Measurements from ENCODE around the gene DMKN. TPM values are rescaled to one million over a fixed set of nuclear protein-coding genes. Genes with fewer than 3 reads are reported as not detected.
A peak's percentile ranks its signal among the peaks of the same experiment; 100 is the strongest.

DMKN gene
- polyA plus RNA-seq, 3 donors: 69.7 to 129 (median 73.6) TPM

DNA sequence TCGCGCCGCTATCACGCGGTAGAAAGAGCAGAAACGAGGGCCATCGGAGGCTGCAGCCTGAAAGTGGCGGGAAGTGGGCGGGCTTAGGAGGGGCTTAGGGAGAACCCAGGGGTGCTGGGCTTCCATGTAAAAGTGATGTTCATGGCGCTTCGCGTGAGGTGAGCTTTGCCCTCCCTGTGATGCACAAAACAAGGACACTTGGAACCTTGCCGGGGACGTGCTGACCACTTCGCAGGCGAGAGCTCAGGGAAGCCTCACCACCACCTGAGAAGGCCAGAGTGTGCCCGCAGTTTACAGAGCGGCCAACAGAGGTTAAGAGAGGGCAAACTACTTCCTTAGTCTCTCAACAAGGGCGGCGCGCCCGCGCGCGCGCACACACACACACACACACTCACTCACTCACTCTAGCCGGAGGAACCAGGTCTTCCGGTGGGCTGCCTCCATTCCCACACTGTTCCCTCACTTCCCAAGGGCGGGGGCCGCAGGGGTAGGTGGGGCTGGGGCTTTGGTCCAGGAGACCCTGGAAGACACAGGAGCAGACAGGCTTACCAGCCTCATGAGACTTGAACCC, 20.5 kb upstream of the DMKN start:
- peak in 3 of 11 donors; percentile 22 to 59 (median 50) for DNase-seq (ENCODE audit: extremely low read depth in 1 of 11, low read depth in 9 of 11, low spot score in 4 of 11)

DNA sequence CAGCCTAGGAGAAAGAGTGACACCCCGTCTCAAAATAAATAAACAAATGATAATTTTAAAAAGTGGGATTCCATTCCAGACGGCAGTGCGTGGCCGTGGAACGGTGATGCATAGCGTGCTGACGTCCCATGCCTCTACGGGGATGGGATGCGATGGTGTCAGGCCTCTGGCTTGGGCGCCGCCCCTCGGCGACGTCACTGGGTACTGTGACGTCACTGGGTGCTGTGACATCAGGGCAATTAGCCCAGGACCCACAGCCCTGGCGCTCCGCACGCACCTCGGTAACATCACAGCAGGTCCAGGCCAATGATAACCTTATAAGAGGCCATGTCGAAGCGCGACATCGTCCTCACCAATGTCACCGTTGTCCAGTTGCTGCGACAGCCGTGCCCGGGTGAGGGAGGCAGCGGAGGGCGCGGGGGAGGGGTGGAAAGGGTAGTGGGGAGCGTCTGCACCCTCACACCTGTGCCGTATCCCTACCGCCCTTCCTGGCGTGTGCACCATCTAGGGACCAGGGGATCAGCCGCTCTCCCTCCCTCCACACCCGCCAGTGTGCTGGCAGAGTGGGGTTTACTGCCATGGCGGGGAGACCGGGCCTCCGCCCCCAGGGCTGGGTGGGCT, 19.9 kb upstream of the DMKN start, which contains the start of gene GAPDHS:
Gene GAPDHS, plus strand, starts transcription at position 256 of the 621 bp plus-strand sequence. Its CDS starts 72 bp downstream, at position 328.
- no peak for DNase-seq (ENCODE audit: extremely low read depth in 1 of 11, low read depth in 9 of 11, low spot score in 4 of 11)

DNA sequence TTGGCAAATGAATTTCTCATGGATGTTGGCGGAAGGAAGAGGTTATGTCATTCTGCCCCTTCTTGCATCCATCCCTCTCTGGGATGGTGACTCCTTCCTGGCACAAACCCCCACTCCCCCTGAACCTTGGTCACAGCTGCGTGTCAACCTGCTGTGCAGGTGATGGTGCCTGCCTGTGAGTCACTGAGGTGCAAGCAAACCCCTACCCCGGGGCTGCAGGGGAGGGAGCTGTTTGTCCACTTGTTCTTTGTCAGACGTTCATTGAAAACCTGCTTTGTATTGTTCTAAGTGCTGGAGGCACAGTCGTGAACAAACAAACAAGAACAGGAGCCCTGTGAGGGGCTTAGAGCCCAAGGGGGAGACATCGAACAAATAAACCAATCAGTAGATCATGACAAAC, 17.8 kb upstream of the DMKN start:
- no peak for DNase-seq (ENCODE audit: extremely low read depth in 1 of 11, low read depth in 9 of 11, low spot score in 4 of 11)

DNA sequence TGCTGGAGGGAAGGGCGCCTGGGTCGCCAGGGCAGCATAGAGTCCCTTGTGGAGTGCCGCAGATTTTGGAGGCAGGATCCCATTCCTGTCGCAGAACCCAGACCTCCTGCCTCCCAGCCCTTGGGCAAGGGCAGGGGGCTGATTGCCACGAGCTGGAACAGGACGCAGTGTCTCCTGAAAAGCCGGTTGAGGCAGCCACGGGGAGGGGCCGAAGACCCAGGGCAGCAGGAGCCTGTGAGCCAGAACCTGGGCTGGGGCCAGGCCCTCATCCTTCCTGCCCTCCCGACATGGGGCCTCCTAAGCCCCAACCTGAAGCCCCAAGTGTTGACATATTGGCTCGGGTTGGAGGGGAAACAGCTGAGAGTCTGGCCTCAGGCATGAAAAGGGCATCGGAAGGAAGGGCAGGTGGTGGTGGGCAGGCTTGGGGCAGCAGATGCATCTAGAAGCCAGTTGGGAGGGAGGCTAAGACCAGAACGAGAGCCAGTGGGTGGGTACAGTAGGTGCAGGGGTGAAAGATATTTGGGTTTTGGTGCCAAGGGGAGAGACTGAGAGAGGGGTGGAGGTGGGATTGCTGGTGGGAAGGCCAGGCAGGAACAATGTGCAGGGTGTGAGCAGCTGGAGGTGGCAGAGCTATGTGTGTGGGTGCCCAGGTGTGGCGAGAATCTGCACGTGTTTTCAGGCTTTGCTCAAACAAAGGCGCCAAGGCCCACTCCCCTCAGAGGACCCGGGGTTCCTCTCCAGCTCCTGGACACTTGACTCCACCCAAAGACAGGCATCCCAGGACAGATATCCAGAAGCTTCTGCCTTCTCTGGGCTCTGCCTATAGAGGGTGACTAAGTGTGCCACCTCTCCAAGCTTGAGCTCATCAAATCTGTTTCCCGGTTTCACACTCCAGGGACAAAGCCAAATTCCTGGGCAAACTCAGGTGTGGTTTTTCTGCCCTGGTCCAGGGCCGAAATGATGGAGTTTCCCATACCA, 16.1 kb upstream of the DMKN start:
- no peak for DNase-seq (ENCODE audit: extremely low read depth in 1 of 11, low read depth in 9 of 11, low spot score in 4 of 11)

DNA sequence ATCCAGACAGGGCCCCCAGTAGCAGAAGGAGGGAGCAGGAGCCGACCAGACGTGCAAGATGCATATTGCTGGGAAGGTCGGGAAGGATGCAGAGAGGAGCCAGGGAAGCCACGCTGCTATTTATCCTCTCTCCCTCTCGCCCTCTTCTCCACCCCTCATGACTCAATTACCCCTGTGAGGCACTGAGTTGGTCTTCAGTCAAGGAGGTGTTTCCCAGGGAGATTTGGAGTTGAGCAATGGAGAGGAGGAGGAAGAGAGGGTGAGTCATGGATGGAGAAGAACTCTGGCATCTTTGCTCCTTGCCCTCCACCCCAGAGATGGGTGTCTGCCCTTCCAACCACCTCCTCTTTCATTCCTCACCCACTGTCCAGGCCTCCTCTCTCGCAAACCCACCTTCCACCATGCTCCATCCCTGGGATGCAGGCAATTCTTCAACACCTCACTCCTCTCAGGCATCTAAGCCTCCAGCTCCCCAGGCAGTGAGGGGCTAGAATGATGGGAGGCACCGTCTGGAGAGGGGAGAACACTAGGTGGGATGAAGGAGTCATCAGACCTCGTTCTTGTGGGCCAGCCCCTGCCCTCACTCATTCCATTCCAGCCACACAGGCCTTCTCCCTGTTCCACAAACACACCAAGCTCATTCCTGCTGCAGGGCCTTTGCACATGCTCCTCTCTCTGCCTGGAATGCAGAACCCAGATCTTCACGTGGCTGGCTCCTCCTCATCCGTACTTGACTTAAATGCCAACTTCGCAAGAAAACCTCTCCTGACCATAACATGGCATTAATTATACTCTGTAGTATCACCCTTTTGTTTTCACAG, 15.0 kb upstream of the DMKN start, which contains the start of gene SBSN:
Gene SBSN, minus strand, starts transcription at position 94 of the 821 bp plus-strand sequence. Its CDS starts 30 bp downstream, at position 64.
- DNase-seq (ENCODE audit: extremely low read depth in 1 of 11, low read depth in 9 of 11, low spot score in 4 of 11): no peak

DNA sequence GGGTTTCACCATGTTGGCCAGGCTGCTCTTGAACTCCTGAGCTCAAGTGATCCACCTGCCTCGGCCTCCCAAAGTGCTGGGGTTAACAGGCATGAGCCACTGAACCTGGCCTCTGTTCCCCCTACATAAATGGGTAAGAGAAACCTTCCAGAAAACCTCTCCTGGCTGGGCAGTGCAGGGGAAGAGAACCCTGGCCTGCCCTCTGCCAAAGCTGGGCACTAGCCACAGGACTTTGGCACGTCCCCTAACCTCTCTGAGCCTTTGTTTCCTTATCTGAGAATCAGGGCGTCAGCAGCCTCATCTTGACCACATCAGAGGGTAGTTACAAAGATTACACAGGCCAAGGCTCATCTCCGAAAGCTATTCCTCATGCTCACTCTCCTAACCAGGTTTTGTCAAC, 12.4 kb upstream of the DMKN start:
- no peak for DNase-seq (ENCODE audit: extremely low read depth in 1 of 11, low read depth in 9 of 11, low spot score in 4 of 11)

DNA sequence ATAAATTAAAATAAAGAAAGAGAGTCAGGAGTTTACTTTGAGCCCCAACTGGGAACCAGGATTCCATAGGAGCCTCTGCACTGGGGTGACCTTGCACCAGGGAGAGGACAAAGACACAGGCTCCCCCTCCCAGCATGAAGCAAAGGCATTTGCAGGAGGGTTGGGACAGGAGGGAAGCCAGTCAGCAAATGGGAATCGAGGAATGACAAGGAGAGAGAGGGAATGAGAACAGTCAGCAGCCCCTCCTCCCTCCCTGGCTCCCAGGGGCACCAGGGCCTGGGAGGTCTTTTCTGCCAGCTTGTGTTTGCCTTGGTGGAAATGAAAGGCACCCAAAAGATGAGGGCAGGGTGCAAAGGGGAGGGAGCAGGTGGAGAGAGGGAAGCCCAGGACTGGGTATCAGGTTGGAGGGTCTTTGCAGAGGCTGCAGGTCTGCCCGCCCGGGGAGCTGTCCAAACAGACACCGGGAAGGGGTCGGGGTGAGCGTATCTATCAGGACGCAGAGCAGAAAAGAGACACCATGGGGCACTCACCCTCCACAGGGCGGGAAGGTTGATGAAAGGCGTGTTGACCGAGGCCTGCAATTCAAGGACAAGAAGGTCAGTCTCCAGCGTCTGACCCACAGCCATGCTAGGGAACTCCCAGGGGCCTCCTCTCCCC, 10.9 kb upstream of the DMKN start:
- no peak for DNase-seq (ENCODE audit: extremely low read depth in 1 of 11, low read depth in 9 of 11, low spot score in 4 of 11)

DNA sequence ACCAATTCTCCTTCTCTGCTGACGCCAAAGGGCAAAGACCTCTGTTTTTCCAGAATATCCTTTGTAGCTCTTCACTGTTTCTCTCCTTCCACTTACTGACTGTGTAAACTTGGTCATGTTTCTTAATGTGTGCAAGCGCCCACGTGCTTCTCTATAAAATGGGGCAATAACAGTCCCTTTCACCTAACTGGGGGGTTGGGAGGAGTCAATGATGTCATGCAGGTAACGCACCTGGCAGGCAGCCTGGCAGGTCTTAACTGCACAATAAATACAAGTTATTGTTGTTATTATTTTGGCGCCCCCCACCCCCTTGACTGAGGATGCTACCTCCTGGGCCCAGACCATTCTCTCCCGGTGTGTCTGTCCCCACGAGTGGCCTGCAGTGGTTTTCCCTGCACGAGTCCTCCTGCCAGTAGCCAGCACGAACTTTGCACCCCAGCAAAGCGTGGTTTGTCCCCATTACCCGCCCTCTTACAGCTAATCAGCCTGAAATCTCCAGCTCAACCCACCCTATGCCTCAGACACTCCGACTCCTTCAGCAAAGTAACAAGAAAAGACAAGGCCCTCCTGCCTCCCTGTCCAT, 9.4 kb upstream of the DMKN start:
- no peak for DNase-seq (ENCODE audit: extremely low read depth in 1 of 11, low read depth in 9 of 11, low spot score in 4 of 11)

DNA sequence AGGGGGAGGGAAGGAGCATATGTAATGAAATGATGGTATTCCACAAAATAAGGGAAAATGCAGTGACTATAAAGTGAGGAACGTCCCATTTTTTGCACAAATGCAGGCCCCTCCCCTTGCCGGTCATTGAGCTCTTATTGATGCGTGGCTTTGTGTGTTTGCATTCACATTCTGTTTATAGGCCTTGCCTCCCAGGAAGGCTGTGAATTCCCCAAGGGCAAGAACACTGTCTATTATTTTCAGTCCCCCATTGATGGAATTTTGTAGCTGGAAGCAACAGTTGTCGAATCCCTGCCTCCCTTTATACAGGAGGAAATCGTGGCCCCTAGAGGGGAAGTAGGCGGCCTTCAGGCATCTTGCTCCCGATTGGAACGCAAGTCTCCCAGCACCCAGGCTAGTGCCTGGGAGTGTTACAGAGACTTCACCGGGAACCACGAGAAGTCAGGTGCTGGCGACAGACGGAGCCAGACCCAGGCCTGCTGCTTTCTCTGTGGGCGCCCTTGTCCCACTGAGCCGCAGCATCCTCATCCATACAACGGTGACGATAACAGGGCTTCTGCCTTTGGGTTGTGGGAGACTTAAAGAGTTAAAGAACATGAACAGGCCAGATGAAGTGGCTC, 7.8 kb upstream of the DMKN start:
- no peak for DNase-seq (ENCODE audit: extremely low read depth in 1 of 11, low read depth in 9 of 11, low spot score in 4 of 11)

DNA sequence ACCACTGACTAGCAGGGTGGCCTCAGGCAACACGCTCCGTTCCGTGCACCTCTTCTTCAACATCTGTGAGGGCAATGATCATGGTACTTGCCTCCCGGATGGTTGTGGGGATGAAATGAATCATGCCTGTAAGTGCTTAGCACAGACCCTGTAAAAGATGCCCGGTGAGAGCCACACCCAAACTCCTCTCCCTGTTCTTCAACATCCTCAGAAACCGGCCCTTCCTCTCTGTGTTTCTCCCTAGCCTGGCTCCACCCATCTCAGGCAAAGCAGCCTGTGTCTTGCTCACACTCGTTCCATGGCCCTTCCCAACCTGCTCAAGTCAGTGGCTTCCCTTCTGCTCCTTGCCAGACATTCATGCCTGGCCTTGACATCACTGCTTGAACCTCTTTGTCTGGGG, 5.8 kb upstream of the DMKN start:
- DNase-seq (ENCODE audit: extremely low read depth in 1 of 11, low read depth in 9 of 11, low spot score in 4 of 11): no peak

DNA sequence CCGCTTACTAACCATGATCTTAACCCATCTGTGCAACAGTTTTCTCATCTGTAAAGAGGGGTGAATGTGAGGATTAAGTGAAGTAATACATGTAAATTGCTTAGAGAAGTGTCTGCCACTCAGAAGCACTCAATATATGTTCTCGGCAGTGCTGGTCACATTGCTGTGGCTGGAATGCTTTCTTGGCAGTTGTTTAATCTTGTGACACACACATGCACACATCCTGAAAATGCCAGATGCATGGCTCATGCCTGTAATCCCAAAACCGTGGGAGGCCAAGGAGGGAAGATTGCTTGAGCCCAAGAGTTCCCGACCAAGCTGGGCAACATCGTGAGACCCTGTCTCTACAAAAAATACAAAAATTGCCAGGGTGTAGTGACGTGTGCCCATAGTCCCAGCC, 4.9 kb upstream of the DMKN start:
- DNase-seq (ENCODE audit: extremely low read depth in 1 of 11, low read depth in 9 of 11, low spot score in 4 of 11): no peak

DNA sequence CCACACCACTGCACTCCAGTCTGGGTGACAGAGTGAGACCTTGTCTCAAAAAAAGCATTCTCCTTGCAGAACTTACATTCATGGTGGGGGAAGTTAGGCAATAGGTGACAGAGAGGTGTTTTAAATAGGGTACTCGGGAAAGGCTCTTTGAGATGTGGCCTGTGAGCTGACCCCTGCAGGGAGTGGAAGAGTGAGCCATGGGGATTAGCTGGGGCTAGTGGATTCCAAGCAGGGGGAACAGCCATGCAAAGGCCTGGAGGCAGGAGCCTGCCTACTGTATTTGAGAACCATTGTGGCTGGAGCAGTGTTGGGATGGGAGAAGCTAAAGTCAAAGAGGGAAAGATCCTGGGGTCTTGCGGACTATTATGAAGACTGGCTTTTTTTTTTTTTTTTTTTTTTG, 3.9 kb upstream of the DMKN start:
- no peak for DNase-seq (ENCODE audit: extremely low read depth in 1 of 11, low read depth in 9 of 11, low spot score in 4 of 11)

DNA sequence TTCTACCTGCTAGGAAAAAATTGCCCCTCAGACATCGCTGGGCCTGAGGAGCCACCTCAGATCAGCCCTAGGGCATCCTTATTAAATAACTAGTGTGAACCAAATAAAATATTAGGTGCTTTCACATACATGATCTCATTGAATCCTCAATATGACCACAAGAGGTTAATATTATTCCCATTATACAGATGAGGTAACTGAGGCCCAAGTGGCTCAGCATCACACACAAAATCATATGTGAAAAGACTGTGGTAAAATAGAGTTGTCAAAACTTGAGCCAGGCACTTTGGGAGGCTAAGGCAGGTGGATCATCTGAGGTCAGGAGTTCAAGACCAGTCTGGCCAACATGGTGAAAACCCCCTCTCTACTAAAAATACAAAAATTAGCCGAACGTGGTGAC, 2.9 kb upstream of the DMKN start:
- DNase-seq (ENCODE audit: extremely low read depth in 1 of 11, low read depth in 9 of 11, low spot score in 4 of 11): no peak

DNA sequence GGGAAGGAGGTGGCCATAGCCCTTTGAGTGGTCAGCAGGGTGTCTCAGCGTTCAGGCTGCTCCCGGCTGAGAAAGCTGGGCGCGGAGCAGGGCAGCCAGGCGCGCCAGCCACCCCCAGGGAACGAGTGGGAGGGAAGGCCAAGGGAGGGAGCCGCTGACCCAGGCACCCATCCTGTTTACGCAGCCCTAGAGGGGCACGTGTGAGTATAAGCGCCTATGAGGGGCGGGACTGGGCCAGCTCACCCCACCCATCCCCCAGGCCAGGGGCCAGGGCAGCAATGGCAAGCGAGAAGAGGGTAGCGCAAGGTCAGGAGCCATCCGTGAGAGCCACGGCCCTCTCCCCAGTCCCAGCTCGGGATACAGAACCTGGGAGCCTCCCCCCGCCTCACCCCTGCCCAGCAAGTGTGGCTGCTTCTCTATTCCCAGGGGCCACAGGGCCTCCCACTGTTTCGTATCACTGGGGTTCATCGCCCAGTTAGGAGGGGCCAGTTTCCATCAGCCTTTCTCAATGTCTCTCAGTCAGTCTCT, 897 bp upstream of the DMKN start:
- peak in 1 of 11 donors; percentile 6 for DNase-seq (ENCODE audit: extremely low read depth in 1 of 11, low read depth in 9 of 11, low spot score in 4 of 11)

DNA sequence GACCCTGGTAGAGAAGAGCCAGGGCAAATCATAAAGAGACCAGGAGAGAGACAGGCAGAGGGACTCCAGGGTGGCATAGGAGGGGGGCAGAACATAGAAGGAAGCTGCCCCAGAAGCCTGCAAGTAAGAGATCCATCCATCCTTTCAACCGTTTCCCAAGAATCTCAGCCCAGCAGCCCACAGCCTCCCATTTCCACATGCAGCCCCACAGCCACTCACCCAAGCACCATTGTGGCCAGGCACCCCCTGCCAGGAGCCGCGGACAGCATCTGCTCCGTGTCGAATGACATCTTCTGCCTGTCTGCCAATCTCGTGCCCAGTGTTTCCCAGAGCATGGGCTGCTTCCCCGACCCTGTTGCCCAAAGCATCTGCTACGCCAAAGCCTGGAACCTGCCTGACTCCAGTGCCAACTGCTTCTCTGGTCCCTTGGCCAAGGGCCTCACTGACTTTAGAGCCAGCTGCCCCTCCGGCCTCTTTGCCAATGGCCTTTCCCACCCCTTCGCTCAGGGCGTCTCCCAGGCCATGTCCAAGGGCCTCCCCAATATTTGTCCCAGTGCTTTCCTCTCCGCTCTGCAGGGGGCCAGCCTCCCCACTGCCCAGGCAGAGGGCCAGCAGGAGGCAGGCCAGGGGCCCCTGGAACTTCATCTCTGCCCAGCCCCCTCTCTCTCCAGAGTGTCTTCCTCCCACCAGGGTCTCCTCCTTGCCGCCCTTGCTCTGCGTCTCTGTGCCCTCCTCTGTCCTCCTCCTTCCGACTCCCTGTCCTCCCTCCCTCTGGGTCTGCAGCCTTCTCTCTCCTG, 420 bp downstream of the DMKN start:
- no peak for DNase-seq (ENCODE audit: extremely low read depth in 1 of 11, low read depth in 9 of 11, low spot score in 4 of 11)

DNA sequence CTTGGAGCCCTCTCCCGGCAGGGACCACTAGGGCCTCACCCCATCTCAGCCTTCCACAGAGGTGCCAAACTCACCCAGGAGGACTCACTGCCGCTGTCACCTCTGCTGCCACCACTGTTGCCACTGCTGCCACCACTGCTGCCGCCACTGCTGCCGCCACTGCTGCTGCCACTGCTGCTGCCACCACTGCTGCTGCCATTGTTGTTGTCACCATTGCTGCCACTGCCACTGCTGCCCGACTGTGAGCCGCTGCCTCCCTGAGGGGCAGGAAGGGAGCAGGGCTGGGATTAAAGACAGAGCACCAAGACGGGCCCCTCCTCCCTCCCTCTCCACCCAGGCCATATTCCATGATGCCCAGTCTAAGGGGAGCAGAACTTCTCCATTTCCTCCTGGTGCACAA, 2.1 kb downstream of the DMKN start:
- no peak for DNase-seq (ENCODE audit: extremely low read depth in 1 of 11, low read depth in 9 of 11, low spot score in 4 of 11)

DNA sequence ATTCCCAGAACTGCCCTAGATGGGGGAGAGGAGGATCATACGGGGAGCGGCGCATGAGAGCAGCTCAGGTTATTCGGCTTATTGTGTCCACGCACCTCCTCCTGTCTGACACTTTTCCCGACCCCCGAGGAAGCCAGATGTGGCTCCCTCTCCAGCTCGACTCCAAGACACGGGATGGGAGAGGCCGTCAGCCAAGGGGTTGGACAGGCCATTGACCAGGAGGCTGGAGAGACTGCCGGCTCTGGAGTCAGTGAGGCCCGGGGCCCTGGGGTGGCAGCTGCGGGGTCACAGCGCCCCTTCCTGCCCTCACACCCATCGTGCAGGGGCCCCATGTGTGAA, 2.9 kb downstream of the DMKN start:
- DNase-seq (ENCODE audit: extremely low read depth in 1 of 11, low read depth in 9 of 11, low spot score in 4 of 11): no peak
